ENCODE results near the gene TNFRSF12A.

Gene TNFRSF12A

GRCh38 chr16:3030222-3031212, 10.3 kb downstream of the TNFRSF12A start:
- DNase-seq (ENCODE audit: low read depth) = no peak
- TF ChIP-seq CTCF (IDR thresholded peaks at IDR 0.05; ENCODE audit: insufficient read depth, low read depth, low read length, missing control alignments) = no peak
- no peak overlapping the region for H3K4me3 ChIP-seq (ENCODE audit: low read length)

- no peak overlapping the region for H3K4me3 ChIP-seq (ENCODE audit: low read length)
- DNase-seq (ENCODE audit: low read depth) = no peak
- TF ChIP-seq CTCF (IDR thresholded peaks at IDR 0.05; ENCODE audit: insufficient read depth, low read depth, low read length, missing control alignments) = no peak
These were observed 12.5 kb downstream of the TNFRSF12A start for GRCh38 chr16:3032624-3033023.

- peak overlapping the region; percentile 61 for H3K4me3 ChIP-seq (ENCODE audit: low read length)
- DNase-seq (ENCODE audit: low read depth) = no peak
- TF ChIP-seq CTCF (IDR thresholded peaks at IDR 0.05; ENCODE audit: insufficient read depth, low read depth, low read length, missing control alignments) = no peak
These were observed 15.3 kb downstream of the TNFRSF12A start for GRCh38 chr16:3035289-3035971.

GRCh38 chr16:3035972-3036725, 16.0 kb downstream of the TNFRSF12A start:
- peak overlapping the region; percentile 61 for H3K4me3 ChIP-seq (ENCODE audit: low read length)
- no peak for DNase-seq (ENCODE audit: low read depth)
- TF ChIP-seq CTCF (IDR thresholded peaks at IDR 0.05; ENCODE audit: insufficient read depth, low read depth, low read length, missing control alignments) = no peak

- peak within 1 kb of the TSS; percentile 61 for H3K4me3 ChIP-seq (ENCODE audit: low read length)
- no peak for TF ChIP-seq CTCF (IDR thresholded peaks at IDR 0.05; ENCODE audit: insufficient read depth, low read depth, low read length, missing control alignments)
- no peak for DNase-seq (ENCODE audit: low read depth)
These were observed 16.7 kb downstream of the TNFRSF12A start, which contains the start of gene BICDL2 for GRCh38 chr16:3036726-3037315. BICDL2 (minus strand) TSS chr16:3036944; CDS start chr16:3035496, 1,448 bp downstream.

GRCh38 chr16:3038256-3038655, 18.1 kb downstream of the TNFRSF12A start:
- TF ChIP-seq CTCF (IDR thresholded peaks at IDR 0.05; ENCODE audit: insufficient read depth, low read depth, low read length, missing control alignments) = no peak
- peak; percentile 90 for DNase-seq (ENCODE audit: low read depth)

More at GRCh38 chr16:3038256-3038655, 18.1 kb downstream of the TNFRSF12A start:
- no peak overlapping the region for H3K4me3 ChIP-seq (ENCODE audit: low read length)

Data from epithelial cell of esophagus (primary cell).